ENCODE data around the gene JPT2. TPM values are rescaled to one million over a fixed set of nuclear protein-coding genes. Genes with fewer than 3 reads are reported as not detected.
A peak's percentile ranks its signal among the peaks of the same experiment; 100 is the strongest.

The JPT2 gene
- total and polyA plus RNA-seq, 11 donors = 11.0 to 76.1 (median 34.1) TPM

DNA sequence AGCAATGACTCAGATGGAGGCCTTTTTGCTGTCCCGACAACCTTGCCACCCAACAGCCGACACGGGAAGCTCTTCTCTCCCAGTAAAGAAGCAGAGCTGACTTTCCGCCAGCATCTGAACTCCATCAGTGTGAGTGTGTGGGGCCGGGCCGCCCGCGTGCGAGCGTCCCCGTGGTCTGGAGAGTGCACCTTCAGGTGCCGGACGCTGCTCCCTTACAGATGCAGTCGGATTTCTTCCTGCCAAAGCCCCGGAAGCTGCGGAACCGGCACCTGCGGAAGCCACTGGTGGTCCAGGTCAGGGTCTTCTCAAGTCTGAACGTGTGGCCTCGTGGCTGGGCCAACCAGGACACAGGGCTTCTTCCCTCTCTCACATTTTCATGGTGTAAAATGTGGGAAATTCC, 15.5 kb upstream of the JPT2 start:
- peaks cover 7 to 95% (median 91%) of the 10 kb centered on the region in 9 donors for H3K36me3 ChIP-seq
- no peak for DNase-seq
- no peak for TF ChIP-seq POLR2A (IDR thresholded peaks at IDR 0.05)
- TF ChIP-seq, protein P1, sequence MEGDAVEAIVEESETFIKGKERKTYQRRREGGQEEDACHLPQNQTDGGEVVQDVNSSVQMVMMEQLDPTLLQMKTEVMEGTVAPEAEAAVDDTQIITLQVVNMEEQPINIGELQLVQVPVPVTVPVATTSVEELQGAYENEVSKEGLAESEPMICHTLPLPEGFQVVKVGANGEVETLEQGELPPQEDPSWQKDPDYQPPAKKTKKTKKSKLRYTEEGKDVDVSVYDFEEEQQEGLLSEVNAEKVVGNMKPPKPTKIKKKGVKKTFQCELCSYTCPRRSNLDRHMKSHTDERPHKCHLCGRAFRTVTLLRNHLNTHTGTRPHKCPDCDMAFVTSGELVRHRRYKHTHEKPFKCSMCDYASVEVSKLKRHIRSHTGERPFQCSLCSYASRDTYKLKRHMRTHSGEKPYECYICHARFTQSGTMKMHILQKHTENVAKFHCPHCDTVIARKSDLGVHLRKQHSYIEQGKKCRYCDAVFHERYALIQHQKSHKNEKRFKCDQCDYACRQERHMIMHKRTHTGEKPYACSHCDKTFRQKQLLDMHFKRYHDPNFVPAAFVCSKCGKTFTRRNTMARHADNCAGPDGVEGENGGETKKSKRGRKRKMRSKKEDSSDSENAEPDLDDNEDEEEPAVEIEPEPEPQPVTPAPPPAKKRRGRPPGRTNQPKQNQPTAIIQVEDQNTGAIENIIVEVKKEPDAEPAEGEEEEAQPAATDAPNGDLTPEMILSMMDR (IDR thresholded peaks at IDR 0.05) = no peak
- H3K4me3 ChIP-seq = no peak overlapping the region
- peaks cover 0 to 10% (median 1%) of the 10 kb centered on the region in 12 donors for H3K4me1 ChIP-seq
- no peaks in the 10 kb centered on the region for H3K27me3 ChIP-seq
- no peak overlapping the region for H3K27ac ChIP-seq
- H3K9me3 ChIP-seq = no peaks in the 10 kb centered on the region
- ATAC-seq = no peak
- intact Hi-C loops (cut with DNase I) = no loop called here
- WGBS, 4 donors = 91 to 96% (median 94%) methylated on average over 19 to 20 of the region's 20 CpGs

DNA sequence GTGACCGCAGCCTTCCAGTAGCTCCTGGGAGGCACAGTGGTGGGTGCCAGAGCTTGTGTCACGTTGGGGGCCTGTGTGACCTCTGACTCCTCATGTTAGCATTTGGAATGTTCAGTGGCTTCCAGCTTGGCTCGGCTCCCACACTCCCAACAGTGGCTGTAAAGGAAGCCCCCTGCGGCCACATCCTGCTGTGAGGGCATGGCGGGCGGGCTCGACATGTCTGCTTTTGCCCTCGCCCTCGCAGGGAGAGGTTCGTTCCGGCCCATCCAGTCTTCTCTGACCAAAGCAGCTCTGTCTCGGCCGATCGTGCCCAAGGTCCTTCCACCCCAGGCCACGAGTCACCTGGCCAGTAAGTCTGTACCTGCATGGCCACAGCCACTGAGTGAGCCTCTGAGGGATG, 12.2 kb upstream of the JPT2 start:
- intact Hi-C loops (cut with DNase I) = no loop called here
- H3K9me3 ChIP-seq = no peaks in the 10 kb centered on the region
- no peak for TF ChIP-seq POLR2A (IDR thresholded peaks at IDR 0.05)
- TF ChIP-seq, protein P1 (IDR thresholded peaks at IDR 0.05) = no peak
- ATAC-seq (no peak), DNase-seq (no peak)
- peaks cover 4 to 98% (median 95%) of the 10 kb centered on the region in 9 donors for H3K36me3 ChIP-seq
- no peaks in the 10 kb centered on the region for H3K27me3 ChIP-seq
- WGBS, 4 donors = 88 to 92% (median 91%) methylated on average over 4 to 15 of the region's 15 CpGs
- H3K4me1 ChIP-seq = no peaks in the 10 kb centered on the region
- H3K27ac ChIP-seq = no peak overlapping the region
- H3K4me3 ChIP-seq = no peak overlapping the region

DNA sequence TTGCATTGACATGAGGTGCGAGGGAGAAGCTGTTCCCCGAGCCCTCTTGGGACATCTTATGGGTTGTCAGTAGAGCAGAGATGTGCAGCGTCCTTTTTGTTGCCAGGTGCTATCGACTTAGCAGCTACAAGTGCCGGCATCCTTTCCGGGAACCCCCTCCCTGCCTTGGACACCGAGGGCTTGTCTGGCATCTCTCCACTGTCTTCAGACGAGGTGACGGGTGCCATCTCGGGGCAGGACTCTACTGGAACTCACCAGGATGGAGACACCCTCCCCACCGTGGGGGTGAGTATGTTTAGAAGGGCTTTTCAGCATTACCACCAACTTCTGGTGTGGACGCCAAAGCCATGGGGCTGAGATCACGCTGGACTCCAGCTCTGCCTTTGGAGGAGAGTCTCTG, 11.8 kb upstream of the JPT2 start:
- peaks cover 4 to 100% (median 97%) of the 10 kb centered on the region in 9 donors for H3K36me3 ChIP-seq
- no peak overlapping the region for H3K4me3 ChIP-seq
- ATAC-seq (no peak), DNase-seq (peak in 1 of 5 donors; percentile 36)
- TF ChIP-seq POLR2A (IDR thresholded peaks at IDR 0.05) = no peak
- TF ChIP-seq, protein P1 (IDR thresholded peaks at IDR 0.05) = no peak
- H3K4me1 ChIP-seq = no peaks in the 10 kb centered on the region
- H3K27me3 ChIP-seq = no peaks in the 10 kb centered on the region
- H3K27ac ChIP-seq = no peak overlapping the region
- 89 to 93% (median 91%) methylated on average over 12 to 13 of the region's 13 CpGs for whole genome bisulfite sequencing, 4 donors
- intact Hi-C loops (cut with DNase I) = no loop called here
- no peaks in the 10 kb centered on the region for H3K9me3 ChIP-seq

DNA sequence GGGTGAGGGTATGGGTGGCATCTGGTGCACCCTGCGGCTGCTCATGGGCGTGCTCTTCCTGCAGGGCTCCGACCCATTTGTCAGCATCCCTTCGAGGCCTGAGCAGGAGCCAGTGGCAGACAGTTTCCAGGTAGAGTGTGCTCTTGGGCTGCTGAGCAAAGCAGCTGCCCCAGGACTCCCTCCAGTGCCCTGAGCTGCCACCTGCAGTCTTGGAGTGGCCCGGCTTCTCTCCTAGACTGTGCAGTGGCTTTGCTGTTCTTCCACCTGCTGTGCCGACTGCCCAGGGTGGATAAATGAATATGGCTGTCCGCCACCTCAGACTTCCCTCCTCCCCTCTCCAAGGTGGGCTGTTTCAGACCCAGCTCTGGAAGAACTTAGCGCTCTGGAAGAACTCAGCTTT, 10.8 kb upstream of the JPT2 start:
- WGBS, 4 donors = 74 to 93% (median 91%) methylated on average over 7 to 8 of the region's 8 CpGs
- no peaks in the 10 kb centered on the region for H3K27me3 ChIP-seq
- no peak overlapping the region for H3K4me3 ChIP-seq
- ATAC-seq (no peak), DNase-seq (peak in 1 of 5 donors; percentile 16)
- intact Hi-C loops (cut with DNase I) = no loop called here
- H3K4me1 ChIP-seq = no peaks in the 10 kb centered on the region
- no peaks in the 10 kb centered on the region for H3K9me3 ChIP-seq
- H3K27ac ChIP-seq = no peak overlapping the region
- no peak for TF ChIP-seq POLR2A (IDR thresholded peaks at IDR 0.05)
- TF ChIP-seq, protein P1 (IDR thresholded peaks at IDR 0.05) = no peak
- peaks cover 4 to 100% (median 99%) of the 10 kb centered on the region in 9 donors for H3K36me3 ChIP-seq

Data from heart left ventricle (tissue), 16 donors.